LNCaP clone FGC (cell line): Measurements from ENCODE around the gene IL1R1.

Experiments used
- DNase-seq: peaks from one replicate; pipeline ENCODE4 v3.0.0-alpha.2; 2011; ENCODE audit warnings: low read depth
- H3K4me3 ChIP-seq: 2 replicates; pipeline ENCODE4 v1.5.1; 2011; ENCODE audit warnings: mild to moderate bottlenecking, low read depth, low read length, control low read depth
- TF ChIP-seq, protein P1 (sequence below): IDR thresholded peaks from 2 replicates; pipeline ENCODE4 v1.5.1; 2012; ENCODE audit warnings: mild to moderate bottlenecking; ENCODE audit not compliant: control insufficient read depth, insufficient read depth; ENCODE audit errors: extremely low read depth

The IL1R1 gene

DNA sequence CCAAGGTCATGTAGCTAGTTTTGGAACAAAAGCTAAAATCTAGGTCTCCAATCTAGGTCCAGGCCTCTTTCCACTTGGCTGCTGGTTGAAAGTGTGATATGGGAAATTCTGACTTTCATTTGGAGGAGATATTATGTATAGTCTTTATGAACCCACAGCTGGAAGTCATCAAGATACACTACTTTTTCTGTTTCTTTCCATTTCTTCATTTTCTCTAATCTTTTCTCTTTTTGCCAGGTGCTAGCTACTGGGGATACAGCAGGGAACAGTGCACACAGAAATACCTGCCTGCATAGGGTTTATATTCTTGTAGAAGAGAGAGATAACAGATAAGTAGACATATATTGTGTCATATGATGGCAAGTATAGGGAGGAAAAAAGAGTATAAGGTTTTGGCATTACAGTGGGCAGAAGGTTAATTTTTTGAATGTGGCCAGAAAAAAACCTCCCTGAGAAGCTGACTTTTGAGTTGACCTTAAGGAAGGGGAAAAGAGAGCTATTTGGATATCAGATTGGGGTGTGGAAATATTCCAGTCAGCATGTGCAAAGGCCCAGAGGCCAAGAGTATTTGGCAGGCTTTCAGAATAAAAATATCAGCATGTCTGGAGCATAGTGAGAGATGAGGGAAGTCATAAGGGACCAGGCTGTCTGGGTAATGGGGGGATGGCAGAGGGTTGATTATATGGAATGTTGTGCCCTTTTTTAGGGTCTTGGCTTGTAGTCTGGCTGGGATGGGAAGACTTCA is 15.6 kb downstream of the IL1R1 start:
- TF ChIP-seq, protein P1, sequence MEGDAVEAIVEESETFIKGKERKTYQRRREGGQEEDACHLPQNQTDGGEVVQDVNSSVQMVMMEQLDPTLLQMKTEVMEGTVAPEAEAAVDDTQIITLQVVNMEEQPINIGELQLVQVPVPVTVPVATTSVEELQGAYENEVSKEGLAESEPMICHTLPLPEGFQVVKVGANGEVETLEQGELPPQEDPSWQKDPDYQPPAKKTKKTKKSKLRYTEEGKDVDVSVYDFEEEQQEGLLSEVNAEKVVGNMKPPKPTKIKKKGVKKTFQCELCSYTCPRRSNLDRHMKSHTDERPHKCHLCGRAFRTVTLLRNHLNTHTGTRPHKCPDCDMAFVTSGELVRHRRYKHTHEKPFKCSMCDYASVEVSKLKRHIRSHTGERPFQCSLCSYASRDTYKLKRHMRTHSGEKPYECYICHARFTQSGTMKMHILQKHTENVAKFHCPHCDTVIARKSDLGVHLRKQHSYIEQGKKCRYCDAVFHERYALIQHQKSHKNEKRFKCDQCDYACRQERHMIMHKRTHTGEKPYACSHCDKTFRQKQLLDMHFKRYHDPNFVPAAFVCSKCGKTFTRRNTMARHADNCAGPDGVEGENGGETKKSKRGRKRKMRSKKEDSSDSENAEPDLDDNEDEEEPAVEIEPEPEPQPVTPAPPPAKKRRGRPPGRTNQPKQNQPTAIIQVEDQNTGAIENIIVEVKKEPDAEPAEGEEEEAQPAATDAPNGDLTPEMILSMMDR = no peak
- no peak for DNase-seq
- H3K4me3 ChIP-seq = no peak overlapping the region

DNA sequence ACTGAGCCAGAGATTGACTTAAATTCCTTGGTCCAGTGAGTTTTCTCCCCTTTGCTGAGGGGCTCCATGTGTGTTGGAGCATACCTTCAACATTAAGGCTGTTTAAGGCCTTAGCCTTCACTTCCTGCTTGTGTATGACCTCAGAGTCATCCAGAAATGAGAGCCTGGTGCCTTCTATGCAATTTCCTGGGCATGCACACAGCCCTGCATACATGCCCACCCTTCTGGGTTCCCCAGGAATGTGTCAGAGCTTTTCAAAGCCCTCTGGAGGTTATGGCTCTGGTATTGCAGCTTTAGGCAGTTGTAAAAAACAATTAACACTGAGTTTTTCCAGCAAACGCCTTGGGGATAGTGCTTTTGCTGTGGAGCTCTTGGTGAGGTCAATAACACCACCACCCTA is 16.7 kb downstream of the IL1R1 start:
- TF ChIP-seq, protein P1 = no peak
- DNase-seq = no peak

GRCh38 chr2:102166189-102166845 is 23.8 kb downstream of the IL1R1 start:
- no peak overlapping the region for H3K4me3 ChIP-seq
- peak; percentile 44 for DNase-seq
- TF ChIP-seq, protein P1 = peak; percentile 62

More for the DNA sequence above, 16.7 kb downstream of the IL1R1 start:
- no peak overlapping the region for H3K4me3 ChIP-seq

DNA sequence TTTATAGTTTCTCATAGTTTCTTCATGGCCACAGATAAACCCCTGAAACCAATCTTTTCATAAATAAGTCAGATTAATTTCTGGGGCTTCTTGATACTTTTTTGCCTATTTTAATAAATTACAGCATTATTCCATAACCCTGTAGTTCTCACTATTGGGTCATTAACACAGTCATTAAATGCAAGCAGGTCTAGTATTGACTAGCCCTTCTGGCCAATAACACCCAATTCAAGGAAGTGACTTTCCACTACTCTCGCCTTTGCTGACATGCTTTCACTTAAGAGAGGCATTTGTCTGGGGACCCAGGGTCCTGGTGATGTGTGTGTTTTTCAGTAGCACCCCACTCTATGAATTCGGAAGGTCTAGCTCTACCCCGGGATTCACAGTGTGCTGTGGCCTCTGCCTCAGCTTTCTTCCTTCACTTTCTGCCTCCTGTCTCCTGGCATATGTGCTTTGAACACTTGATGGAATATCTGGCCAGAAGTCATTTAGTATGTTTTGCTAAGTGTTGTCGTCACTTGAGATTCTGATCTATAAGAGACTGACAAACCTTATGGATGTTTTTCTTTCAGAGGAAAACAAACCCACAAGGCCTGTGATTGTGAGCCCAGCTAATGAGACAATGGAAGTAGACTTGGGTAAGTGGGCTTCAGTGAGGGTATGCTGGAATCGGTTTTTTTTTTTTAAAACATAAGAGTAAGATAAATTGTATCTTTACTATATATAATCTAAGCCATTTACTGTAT is 25.7 kb downstream of the IL1R1 start:
- no peak overlapping the region for H3K4me3 ChIP-seq
- TF ChIP-seq, protein P1 = no peak
- DNase-seq = no peak

DNA sequence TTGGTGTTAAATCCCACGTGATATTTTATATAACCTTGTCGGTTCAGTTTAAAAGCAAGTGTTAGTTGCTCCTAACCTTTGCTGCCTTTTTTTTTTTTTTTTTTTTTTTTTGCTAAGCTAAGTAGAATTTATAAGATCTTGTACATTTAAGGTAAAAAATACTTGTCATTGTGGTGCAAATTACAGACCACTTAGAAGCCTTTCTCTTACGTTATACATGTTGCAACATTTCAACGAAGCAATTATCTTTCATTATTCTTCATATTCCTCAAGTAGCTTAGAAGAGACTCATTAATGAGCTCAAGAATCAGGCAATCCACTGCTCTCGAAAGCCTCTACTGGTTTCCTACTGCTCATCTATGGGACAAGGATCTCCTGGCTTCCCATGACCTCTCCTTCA is 29.4 kb downstream of the IL1R1 start:
- DNase-seq = no peak
- no peak overlapping the region for H3K4me3 ChIP-seq
- TF ChIP-seq, protein P1 = no peak

- DNase-seq = no peak
- no peak overlapping the region for H3K4me3 ChIP-seq
- TF ChIP-seq, protein P1 = no peak
Observed at GRCh38 chr2:102172745-102173144, 30.2 kb downstream of the IL1R1 start.
